Measurements from ENCODE around the gene PTPRD. TPM values are rescaled to one million over a fixed set of nuclear protein-coding genes. Genes with fewer than 3 reads are reported as not detected.
A peak's percentile ranks its signal among the peaks of the same experiment; 100 is the strongest.
"Not testable (repeated sequence)": the region's sequence is repeated elsewhere in the genome, so short reads cannot be mapped to it uniquely, and the experiment has no call there.

The PTPRD gene
- total and polyA plus RNA-seq, 2 donors, result 2.2 to 13.5 TPM

DNA sequence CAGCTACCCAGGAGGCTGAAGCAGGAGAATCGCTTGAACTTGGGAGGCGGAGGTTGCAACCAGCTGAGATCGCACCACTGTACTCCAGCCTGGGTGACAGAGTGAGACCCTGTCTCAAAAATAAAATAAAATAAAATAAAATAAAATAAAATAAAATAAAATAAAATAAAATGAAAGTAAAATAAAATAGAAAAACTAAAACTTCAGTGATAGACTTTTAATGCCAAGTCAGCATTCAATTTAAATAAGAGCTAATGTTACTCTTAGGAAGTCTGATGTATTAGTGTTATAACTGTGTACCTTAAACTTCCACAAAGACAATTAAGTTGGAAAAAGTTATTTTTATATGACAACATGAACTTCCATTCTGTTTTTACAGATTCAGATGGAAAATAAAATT lies 1569.0 kb downstream of the PTPRD start:
- not testable (repeated sequence) for H3K4me3 ChIP-seq (ENCODE audit: low read length in 2 of 2); H3K36me3 ChIP-seq (ENCODE audit: control insufficient read depth in 2 of 2, insufficient read depth in 2 of 2, low read length in 1 of 2); H3K27ac ChIP-seq (ENCODE audit: low read depth in 1 of 2, low read length in 1 of 2); H3K9me3 ChIP-seq (ENCODE audit: control insufficient read depth in 2 of 2, insufficient read depth in 1 of 2, low read length in 1 of 2); H3K4me1 ChIP-seq (ENCODE audit: control insufficient read depth in 2 of 2, insufficient read depth in 2 of 2, low read length in 2 of 2); H3K27me3 ChIP-seq (ENCODE audit: control insufficient read depth in 2 of 2, insufficient read depth in 1 of 2, low read length in 1 of 2); DNase-seq (ENCODE audit: low read depth in 6 of 9, low spot score in 9 of 9)
- WGBS, result 99% methylated on average over 3 of the region's 3 CpGs

DNA sequence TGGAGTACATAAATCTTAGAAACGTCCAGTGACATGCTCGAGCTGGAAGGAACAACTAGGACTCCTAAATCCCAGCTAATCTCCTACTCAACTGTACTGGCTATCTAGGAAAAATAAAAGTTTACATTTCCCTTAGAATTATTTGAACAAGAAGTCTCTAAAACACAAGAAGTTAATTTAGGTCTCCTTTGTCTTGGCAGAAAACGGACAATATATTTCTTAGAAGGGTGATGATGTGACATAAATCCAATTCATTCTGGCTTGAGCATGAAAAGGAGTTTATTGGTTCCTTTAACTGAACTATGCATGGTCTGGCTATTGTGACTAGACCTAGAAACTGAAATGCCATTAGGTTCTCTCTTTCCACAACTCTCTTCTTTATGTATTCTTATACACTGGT lies 1571.0 kb downstream of the PTPRD start:
- Histone ChIP-seq H3K9me3 (ENCODE audit: control insufficient read depth in 2 of 2, insufficient read depth in 1 of 2, low read length in 1 of 2) (no peaks in the 10 kb centered on the region), H3K4me1 (ENCODE audit: control insufficient read depth in 2 of 2, insufficient read depth in 2 of 2, low read length in 2 of 2) (no peaks in the 10 kb centered on the region)
- 88% methylated on average over 3 of the region's 3 CpGs for WGBS

DNA sequence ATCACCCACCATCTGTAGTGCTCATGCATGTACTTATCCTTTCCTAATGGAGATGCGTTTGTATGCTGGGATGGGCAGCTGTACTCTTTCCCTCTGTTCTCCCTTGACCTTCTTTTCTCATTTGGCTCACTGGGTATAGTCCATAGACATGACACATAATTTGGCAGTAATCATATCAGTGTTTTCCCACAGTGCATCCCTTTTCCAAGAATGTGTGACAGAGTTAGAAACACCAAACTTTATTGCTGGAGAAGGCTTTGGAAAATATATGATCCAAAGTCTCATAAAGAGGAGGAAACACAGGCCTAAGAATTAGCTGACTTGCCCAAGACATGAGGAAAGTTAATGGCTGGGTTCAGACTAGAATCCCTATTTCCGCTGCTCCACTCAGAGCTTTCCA lies 1579.8 kb downstream of the PTPRD start:
- H3K4me3 ChIP-seq (ENCODE audit: low read length in 2 of 2), result no peak overlapping the region
- no peaks in the 10 kb centered on the region for H3K4me1 ChIP-seq (ENCODE audit: control insufficient read depth in 2 of 2, insufficient read depth in 2 of 2, low read length in 2 of 2)
- 95% methylated on average over 2 of the region's 2 CpGs for WGBS
- H3K27me3 ChIP-seq (ENCODE audit: control insufficient read depth in 2 of 2, insufficient read depth in 1 of 2, low read length in 1 of 2), result no peaks in the 10 kb centered on the region
- DNase-seq (ENCODE audit: low read depth in 6 of 9, low spot score in 9 of 9), result no peak
- H3K36me3 ChIP-seq (ENCODE audit: control insufficient read depth in 2 of 2, insufficient read depth in 2 of 2, low read length in 1 of 2), result no peaks in the 10 kb centered on the region
- H3K27ac ChIP-seq (ENCODE audit: low read depth in 1 of 2, low read length in 1 of 2), result no peak overlapping the region
- no peaks in the 10 kb centered on the region for H3K9me3 ChIP-seq (ENCODE audit: control insufficient read depth in 2 of 2, insufficient read depth in 1 of 2, low read length in 1 of 2)

More for the DNA sequence above, 1571.0 kb downstream of the PTPRD start:
- no peak overlapping the region for H3K4me3 ChIP-seq (ENCODE audit: low read length in 2 of 2)
- H3K27me3 ChIP-seq (ENCODE audit: control insufficient read depth in 2 of 2, insufficient read depth in 1 of 2, low read length in 1 of 2), result no peaks in the 10 kb centered on the region
- DNase-seq (ENCODE audit: low read depth in 6 of 9, low spot score in 9 of 9), result no peak
- no peaks in the 10 kb centered on the region for H3K36me3 ChIP-seq (ENCODE audit: control insufficient read depth in 2 of 2, insufficient read depth in 2 of 2, low read length in 1 of 2)
- no peak overlapping the region for H3K27ac ChIP-seq (ENCODE audit: low read depth in 1 of 2, low read length in 1 of 2)

- Histone ChIP-seq H3K36me3 (ENCODE audit: control insufficient read depth in 2 of 2, insufficient read depth in 2 of 2, low read length in 1 of 2) (no peaks in the 10 kb centered on the region), H3K27ac (ENCODE audit: low read depth in 1 of 2, low read length in 1 of 2) (no peak overlapping the region), H3K9me3 (ENCODE audit: control insufficient read depth in 2 of 2, insufficient read depth in 1 of 2, low read length in 1 of 2) (no peaks in the 10 kb centered on the region), H3K27me3 (ENCODE audit: control insufficient read depth in 2 of 2, insufficient read depth in 1 of 2, low read length in 1 of 2) (no peaks in the 10 kb centered on the region), H3K4me1 (ENCODE audit: control insufficient read depth in 2 of 2, insufficient read depth in 2 of 2, low read length in 2 of 2) (no peaks in the 10 kb centered on the region), H3K4me3 (ENCODE audit: low read length in 2 of 2) (no peak overlapping the region)
- no peak for DNase-seq (ENCODE audit: low read depth in 6 of 9, low spot score in 9 of 9)
- WGBS, result 79% methylated on average over 3 of the region's 3 CpGs
Measured at GRCh38 chr9:9016597-9016996, 1596.2 kb downstream of the PTPRD start.

GRCh38 chr9:9004810-9005209 lies 1608.0 kb downstream of the PTPRD start:
- H3K27me3 ChIP-seq (ENCODE audit: control insufficient read depth in 2 of 2, insufficient read depth in 1 of 2, low read length in 1 of 2), result no peaks in the 10 kb centered on the region
- no peaks in the 10 kb centered on the region for H3K36me3 ChIP-seq (ENCODE audit: control insufficient read depth in 2 of 2, insufficient read depth in 2 of 2, low read length in 1 of 2)
- no peaks in the 10 kb centered on the region for H3K9me3 ChIP-seq (ENCODE audit: control insufficient read depth in 2 of 2, insufficient read depth in 1 of 2, low read length in 1 of 2)
- no peak overlapping the region for H3K27ac ChIP-seq (ENCODE audit: low read depth in 1 of 2, low read length in 1 of 2)
- WGBS, result 94% methylated on average over 3 of the region's 3 CpGs
- no peak for DNase-seq (ENCODE audit: low read depth in 6 of 9, low spot score in 9 of 9)
- H3K4me1 ChIP-seq (ENCODE audit: control insufficient read depth in 2 of 2, insufficient read depth in 2 of 2, low read length in 2 of 2), result no peaks in the 10 kb centered on the region
- no peak overlapping the region for H3K4me3 ChIP-seq (ENCODE audit: low read length in 2 of 2)

GRCh38 chr9:9002826-9003583 lies 1609.8 kb downstream of the PTPRD start:
- H3K27ac ChIP-seq (ENCODE audit: low read depth in 1 of 2, low read length in 1 of 2), result no peak overlapping the region

GRCh38 chr9:8980496-8981013 lies 1632.2 kb downstream of the PTPRD start:
- DNase-seq (ENCODE audit: low read depth in 6 of 9, low spot score in 9 of 9), result no peak
- 60% methylated on average over 2 of the region's 2 CpGs for WGBS
- Histone ChIP-seq H3K27me3 (ENCODE audit: control insufficient read depth in 2 of 2, insufficient read depth in 1 of 2, low read length in 1 of 2) (no peaks in the 10 kb centered on the region), H3K27ac (ENCODE audit: low read depth in 1 of 2, low read length in 1 of 2) (no peak overlapping the region), H3K36me3 (ENCODE audit: control insufficient read depth in 2 of 2, insufficient read depth in 2 of 2, low read length in 1 of 2) (no peaks in the 10 kb centered on the region), H3K4me1 (ENCODE audit: control insufficient read depth in 2 of 2, insufficient read depth in 2 of 2, low read length in 2 of 2) (no peaks in the 10 kb centered on the region), H3K4me3 (ENCODE audit: low read length in 2 of 2) (no peak overlapping the region), H3K9me3 (ENCODE audit: control insufficient read depth in 2 of 2, insufficient read depth in 1 of 2, low read length in 1 of 2) (no peaks in the 10 kb centered on the region)

More at GRCh38 chr9:9002826-9003583, 1609.8 kb downstream of the PTPRD start:
- Histone ChIP-seq H3K4me3 (ENCODE audit: low read length in 2 of 2) (no peak overlapping the region), H3K27me3 (ENCODE audit: control insufficient read depth in 2 of 2, insufficient read depth in 1 of 2, low read length in 1 of 2) (no peaks in the 10 kb centered on the region), H3K36me3 (ENCODE audit: control insufficient read depth in 2 of 2, insufficient read depth in 2 of 2, low read length in 1 of 2) (no peaks in the 10 kb centered on the region), H3K9me3 (ENCODE audit: control insufficient read depth in 2 of 2, insufficient read depth in 1 of 2, low read length in 1 of 2) (no peaks in the 10 kb centered on the region), H3K4me1 (ENCODE audit: control insufficient read depth in 2 of 2, insufficient read depth in 2 of 2, low read length in 2 of 2) (no peaks in the 10 kb centered on the region)
- WGBS, result 92% methylated on average over 5 of the region's 5 CpGs
- peak in 3 of 9 donors; percentile 3 to 5 (median 4) for DNase-seq (ENCODE audit: low read depth in 6 of 9, low spot score in 9 of 9)

DNA sequence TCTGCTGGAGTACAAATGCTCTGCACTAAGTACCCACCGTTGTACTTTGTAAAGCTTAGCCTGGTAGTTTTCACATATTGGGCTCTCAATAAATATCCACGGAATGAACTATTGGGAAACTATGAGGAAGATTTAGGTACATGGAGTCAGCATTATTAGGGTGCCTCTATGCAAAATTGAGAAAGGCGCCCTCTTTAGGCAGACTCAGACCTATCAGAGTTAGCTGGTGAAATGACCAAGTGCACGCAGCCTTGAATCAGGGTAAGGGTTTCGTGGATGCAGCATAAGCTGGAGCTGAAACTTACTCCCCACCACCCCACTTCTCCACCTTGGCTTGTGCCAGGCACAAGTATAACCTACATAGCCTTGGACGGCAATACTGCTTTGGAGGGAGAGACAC lies 1634.5 kb downstream of the PTPRD start:
- Histone ChIP-seq H3K36me3 (ENCODE audit: control insufficient read depth in 2 of 2, insufficient read depth in 2 of 2, low read length in 1 of 2) (no peaks in the 10 kb centered on the region), H3K4me1 (ENCODE audit: control insufficient read depth in 2 of 2, insufficient read depth in 2 of 2, low read length in 2 of 2) (no peaks in the 10 kb centered on the region), H3K9me3 (ENCODE audit: control insufficient read depth in 2 of 2, insufficient read depth in 1 of 2, low read length in 1 of 2) (no peaks in the 10 kb centered on the region), H3K27me3 (ENCODE audit: control insufficient read depth in 2 of 2, insufficient read depth in 1 of 2, low read length in 1 of 2) (no peaks in the 10 kb centered on the region), H3K4me3 (ENCODE audit: low read length in 2 of 2) (no peak overlapping the region), H3K27ac (ENCODE audit: low read depth in 1 of 2, low read length in 1 of 2) (no peak overlapping the region)
- DNase-seq (ENCODE audit: low read depth in 6 of 9, low spot score in 9 of 9), result no peak
- 97% methylated on average over 6 of the region's 6 CpGs for WGBS

DNA sequence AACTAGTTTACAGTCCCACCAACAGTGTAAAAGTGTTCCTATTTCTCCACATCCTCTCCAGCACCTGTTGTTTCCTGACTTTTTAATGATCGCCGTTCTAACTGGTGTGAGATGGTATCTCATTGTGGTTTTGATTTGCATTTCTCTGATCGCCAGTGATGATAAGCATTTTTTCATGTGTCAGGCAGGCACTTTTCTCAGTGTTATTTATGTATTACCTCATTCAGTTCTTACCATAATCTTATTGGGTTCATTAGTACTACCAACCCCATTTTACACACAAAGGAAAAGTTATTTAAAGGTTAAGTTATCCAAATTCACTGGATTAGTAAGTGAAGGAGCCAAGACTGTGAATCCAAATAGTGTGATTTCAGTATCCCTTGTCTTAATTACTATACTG lies 1644.5 kb downstream of the PTPRD start:
- not testable (repeated sequence) for H3K36me3 ChIP-seq (ENCODE audit: control insufficient read depth in 2 of 2, insufficient read depth in 2 of 2, low read length in 1 of 2); H3K9me3 ChIP-seq (ENCODE audit: control insufficient read depth in 2 of 2, insufficient read depth in 1 of 2, low read length in 1 of 2); DNase-seq (ENCODE audit: low read depth in 6 of 9, low spot score in 9 of 9); H3K4me1 ChIP-seq (ENCODE audit: control insufficient read depth in 2 of 2, insufficient read depth in 2 of 2, low read length in 2 of 2); H3K27me3 ChIP-seq (ENCODE audit: control insufficient read depth in 2 of 2, insufficient read depth in 1 of 2, low read length in 1 of 2); H3K4me3 ChIP-seq (ENCODE audit: low read length in 2 of 2); H3K27ac ChIP-seq (ENCODE audit: low read depth in 1 of 2, low read length in 1 of 2)
- WGBS, result 10% methylated on average over 3 of the region's 3 CpGs

All from thymus (tissue), 11 donors.